D721Med (cell line): Measurements from ENCODE around the gene SMG9.

Experiments used
- DNase-seq: peaks from one replicate; pipeline ENCODE4 v3.0.0; 2011; ENCODE audit warnings: low spot score; ENCODE audit not compliant: insufficient read length
- FAIRE-seq: peaks from 2 replicates; lab custom pipeline; 2011; peaks lifted over from hg19 to GRCh38; lab: Jason Lieb, UNC
- TF ChIP-seq, protein P1 (sequence below): IDR thresholded peaks from 2 replicates; pipeline ENCODE4 v1.5.1; 2012; ENCODE audit warnings: mild to moderate bottlenecking, control low read depth; ENCODE audit not compliant: insufficient read depth; ENCODE audit errors: missing control alignments

The SMG9 gene

DNA sequence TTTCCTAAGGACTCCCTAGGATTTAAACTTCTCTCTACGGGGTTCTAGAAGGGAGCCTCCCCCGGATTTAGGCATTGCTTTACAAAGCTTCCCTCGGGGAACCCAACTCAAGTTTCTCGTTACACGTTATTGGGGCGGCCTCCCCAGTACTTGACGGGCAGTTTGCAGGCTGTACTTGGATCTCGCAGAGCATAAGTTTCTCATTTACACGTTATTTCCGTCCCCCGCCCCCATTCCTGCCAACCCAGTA lies 584 bp downstream of the SMG9 start:
- TF ChIP-seq, protein P1, sequence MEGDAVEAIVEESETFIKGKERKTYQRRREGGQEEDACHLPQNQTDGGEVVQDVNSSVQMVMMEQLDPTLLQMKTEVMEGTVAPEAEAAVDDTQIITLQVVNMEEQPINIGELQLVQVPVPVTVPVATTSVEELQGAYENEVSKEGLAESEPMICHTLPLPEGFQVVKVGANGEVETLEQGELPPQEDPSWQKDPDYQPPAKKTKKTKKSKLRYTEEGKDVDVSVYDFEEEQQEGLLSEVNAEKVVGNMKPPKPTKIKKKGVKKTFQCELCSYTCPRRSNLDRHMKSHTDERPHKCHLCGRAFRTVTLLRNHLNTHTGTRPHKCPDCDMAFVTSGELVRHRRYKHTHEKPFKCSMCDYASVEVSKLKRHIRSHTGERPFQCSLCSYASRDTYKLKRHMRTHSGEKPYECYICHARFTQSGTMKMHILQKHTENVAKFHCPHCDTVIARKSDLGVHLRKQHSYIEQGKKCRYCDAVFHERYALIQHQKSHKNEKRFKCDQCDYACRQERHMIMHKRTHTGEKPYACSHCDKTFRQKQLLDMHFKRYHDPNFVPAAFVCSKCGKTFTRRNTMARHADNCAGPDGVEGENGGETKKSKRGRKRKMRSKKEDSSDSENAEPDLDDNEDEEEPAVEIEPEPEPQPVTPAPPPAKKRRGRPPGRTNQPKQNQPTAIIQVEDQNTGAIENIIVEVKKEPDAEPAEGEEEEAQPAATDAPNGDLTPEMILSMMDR: no peak
- FAIRE-seq (no peak), DNase-seq (no peak)

DNA sequence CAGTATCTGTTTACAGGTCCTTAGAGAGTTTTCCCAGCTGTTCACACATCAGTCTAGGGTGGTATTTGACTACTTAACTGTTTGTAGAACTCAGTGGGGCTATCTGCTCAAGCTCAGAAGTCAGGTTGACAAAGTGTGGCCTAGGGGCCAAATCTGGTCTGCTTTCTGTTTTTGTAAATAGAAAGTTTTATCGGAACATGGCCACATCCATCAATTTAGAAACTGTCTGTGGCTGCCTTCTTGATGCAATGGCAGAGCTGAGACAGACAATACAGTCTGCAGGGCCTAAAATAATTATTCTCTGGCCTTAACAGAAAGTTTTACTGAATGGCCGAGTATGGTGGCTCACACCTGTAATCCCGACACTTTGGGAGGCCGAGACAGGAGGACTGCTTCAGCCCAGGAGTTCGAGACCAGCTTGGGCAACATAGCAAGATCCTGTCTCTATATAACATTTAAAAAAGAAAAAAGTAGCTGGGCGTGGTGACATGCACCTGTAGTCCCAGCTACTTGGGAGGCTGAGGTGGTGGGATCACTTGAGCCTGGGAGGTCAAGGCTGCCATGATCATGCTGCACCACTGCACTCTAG lies 2.4 kb downstream of the SMG9 start:
- DNase-seq (no peak), FAIRE-seq (no peak)
- TF ChIP-seq, protein P1: no peak

DNA sequence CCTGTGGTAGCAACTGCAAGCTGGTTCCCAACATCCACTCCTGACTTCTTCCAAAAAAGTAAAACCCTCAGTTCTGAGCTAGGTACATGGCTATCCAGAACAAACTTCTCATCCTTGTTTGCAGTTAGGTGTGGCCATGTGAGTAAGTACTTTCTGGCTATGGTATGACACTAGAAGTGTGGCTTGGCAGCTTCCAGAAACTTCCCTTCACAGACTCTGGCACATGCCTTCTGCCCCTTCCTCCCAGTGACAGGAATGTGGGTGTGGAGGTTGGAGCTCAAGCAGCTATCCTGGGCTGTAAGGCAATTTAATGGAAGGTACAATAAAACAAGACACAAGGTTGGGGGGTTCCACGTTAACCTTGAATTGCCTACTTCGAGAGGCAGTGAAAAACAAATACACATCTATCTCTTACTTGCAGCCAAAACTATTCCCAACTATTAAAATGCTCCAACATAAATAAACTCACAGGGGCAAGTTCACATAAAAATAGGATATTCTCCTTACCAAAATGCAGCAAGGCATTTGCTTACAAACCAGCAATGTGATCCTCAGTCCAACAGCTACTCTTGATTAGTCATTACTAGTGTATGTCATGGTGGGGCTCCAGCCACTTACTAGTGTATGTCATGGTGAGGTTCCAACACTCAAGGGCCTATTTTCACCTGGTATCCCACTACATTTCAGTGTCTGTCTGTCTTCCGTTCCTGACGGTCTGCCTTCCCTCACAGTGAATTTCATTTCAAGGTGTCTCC lies 3.1 kb downstream of the SMG9 start:
- no peak for DNase-seq
- no peak for FAIRE-seq
- TF ChIP-seq, protein P1: no peak

DNA sequence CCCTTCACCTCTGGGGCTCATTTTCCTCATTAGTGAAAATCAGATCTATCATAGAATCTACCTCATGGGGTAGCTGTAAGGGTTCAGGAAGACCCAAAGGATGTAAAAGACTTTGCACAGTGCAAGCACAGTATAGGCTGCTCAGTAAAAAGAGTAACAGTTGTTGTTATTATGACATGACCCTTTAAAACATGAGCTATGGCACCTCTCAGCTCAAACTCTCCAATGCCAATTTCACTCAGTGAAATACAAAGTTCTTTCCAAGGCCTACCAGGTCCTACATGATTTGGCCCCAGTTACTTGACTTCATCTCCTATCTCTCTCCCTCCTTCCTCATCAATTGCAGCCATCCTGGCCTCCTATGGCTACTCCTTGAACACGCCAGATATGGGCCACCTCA lies 4.9 kb downstream of the SMG9 start:
- no peak for DNase-seq
- TF ChIP-seq, protein P1: no peak
- no peak for FAIRE-seq

DNA sequence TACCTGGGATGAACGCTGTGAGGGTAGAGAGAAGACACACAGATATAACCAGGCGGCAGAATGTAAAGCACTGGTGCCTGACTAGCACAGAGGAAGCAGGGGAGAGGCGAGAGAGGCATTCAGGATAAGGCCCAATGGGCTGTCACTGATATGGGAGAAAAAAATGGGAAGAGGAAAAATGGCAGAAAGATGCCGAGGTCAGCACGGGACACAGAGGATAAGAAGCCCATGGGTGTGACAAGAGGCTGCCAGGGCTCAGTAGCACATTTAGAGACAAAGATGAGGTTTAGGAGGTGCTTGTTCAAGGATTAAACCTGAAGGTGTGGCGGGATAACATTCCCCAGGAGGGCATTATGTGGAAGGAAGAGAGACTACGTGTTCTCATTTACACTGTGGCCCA lies 5.6 kb downstream of the SMG9 start:
- TF ChIP-seq, protein P1: no peak
- FAIRE-seq (no peak), DNase-seq (no peak)

DNA sequence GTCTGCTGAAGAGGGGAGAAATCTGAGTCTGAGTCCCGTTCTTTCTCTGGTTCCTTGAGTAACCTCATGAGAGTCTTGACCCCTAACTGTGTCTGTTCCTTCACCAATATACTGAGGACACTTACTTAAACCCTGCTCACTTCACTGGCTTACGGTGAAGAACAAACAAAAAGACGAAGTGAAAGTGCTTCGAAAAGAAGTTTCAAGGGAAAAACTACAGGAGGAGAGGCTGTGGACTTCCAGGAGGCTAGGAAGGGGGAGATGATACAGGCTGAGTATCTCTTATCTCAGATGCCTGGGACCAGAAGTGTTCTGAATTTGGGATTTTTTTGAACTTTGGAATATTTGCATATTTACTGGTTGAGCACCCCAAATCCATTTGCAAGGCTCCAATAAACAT lies 6.1 kb downstream of the SMG9 start:
- DNase-seq: no peak
- no peak for FAIRE-seq
- TF ChIP-seq, protein P1: no peak

DNA sequence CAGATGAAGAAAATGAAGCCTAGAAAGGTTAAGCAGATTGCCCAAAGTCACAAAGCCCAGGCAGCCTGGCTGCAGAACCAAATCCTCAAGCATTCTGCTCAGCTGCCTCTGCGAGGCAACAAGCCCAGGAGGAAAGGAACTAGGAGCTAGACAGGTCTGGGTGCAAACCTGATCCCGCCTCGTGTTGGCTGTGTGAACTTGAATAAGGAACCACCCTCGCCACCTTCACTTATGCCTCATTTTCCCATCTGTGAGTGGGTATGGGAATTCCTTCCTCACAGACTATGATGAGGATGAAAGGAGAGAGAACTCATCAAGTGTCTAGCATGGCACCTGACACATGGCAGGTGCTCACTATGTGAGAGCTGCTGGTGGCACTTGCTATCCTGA lies 6.6 kb downstream of the SMG9 start:
- FAIRE-seq: no peak
- TF ChIP-seq, protein P1: no peak
- no peak for DNase-seq
